Prostate gland (tissue), 2 donors: ENCODE results near the gene ARHGAP6. TPM values are rescaled to one million over a fixed set of nuclear protein-coding genes. Genes with fewer than 3 reads are reported as not detected.

Experiments used
- DNase-seq: peaks from one replicate; pipeline ENCODE4 v3.0.0-alpha.2; 2019; ENCODE audit warnings: low spot score
- H3K27ac ChIP-seq, 2 donors: fragments of 200-600 bp; sonication (generic); 2 replicates each; pipeline ENCODE4 v1.5.1; 2017 to 2019
- H3K27me3 ChIP-seq: fragments of 200-600 bp; sonication (generic); replicated peaks from 2 replicates; pipeline ENCODE4 v1.5.1; 2019; ENCODE audit not compliant: insufficient read depth
- H3K36me3 ChIP-seq, 2 donors: fragments of 200-600 bp; sonication (generic); 1 replicate in 1 of 2; 2 replicates in 1 of 2; pipeline versions ENCODE4 v1.5.1 to v1.8.1; 2017 to 2019
- H3K4me1 ChIP-seq: fragments of 200-600 bp; sonication (generic); replicated peaks from 2 replicates; pipeline ENCODE4 v1.5.1; 2019
- H3K4me3 ChIP-seq, 2 donors: fragments of 200-600 bp; sonication (generic); 2 replicates each; pipeline ENCODE4 v1.5.1; 2017 to 2019
- H3K9me3 ChIP-seq: fragments of 200-600 bp; sonication (generic); 2 replicates; pipeline ENCODE4 v1.5.1; 2017
- POLR2A ChIP-seq: fragments of 450-650 bp; IDR thresholded peaks from one replicate; pipeline ENCODE4 v1.6.1; 2016; ENCODE audit warnings: antibody characterized with exemption, mild to moderate bottlenecking
- POLR2AphosphoS5 ChIP-seq: sonication (generic); formaldehyde crosslinking; IDR thresholded peaks from one replicate; pipeline ENCODE4 v1.6.1; 2017; ENCODE audit warnings: antibody characterized with exemption
- WGBS: methylation state at CpG from one replicate; pipeline ENCODE4 v1.1.5; 2018; 5-methylcytosine and 5-hydroxymethylcytosine counted together
- intact Hi-C: fragments of 100-400 bp; cut with DNase I; formaldehyde crosslinking; loops from one replicate; pipeline ENCODE4 v1.14.2; 2022
- total RNA-seq, 2 donors: library from RNA; depleted of rRNA; stranded (reverse); fragments of >200 nt; gene quantifications; one replicate each; pipeline ENCODE4 v1.1.0, GENCODE V29; 2016
- TF ChIP-seq, protein P1 (sequence below), 4 experiments: fragments of 200-600 bp in 2 of 4; fragments of 450-650 bp in 2 of 4; sonication (generic) in 2 of 4; IDR thresholded peaks; 1 replicate in 3 of 4; 2 replicates in 1 of 4; pipeline ENCODE4 v1.5.1; 2016 to 2019; ENCODE audit warnings: antibody characterized with exemption in 4 of 4, mild to moderate bottlenecking in 2 of 4, moderate library complexity in 2 of 4

Gene ARHGAP6
- total RNA-seq, 2 donors from 2014 or later: 72.6 to 73.7 TPM

- Histone ChIP-seq H3K4me3 (no peak overlapping the region), H3K27me3 (no peaks in the 10 kb centered on the region), H3K4me1 (no peaks in the 10 kb centered on the region), H3K27ac (no peak overlapping the region), H3K36me3 (no peaks in the 10 kb centered on the region), H3K9me3 (no peaks in the 10 kb centered on the region)
- WGBS: 84% methylated on average over 4 of the region's 4 CpGs
- no peak for TF ChIP-seq POLR2A
- no peak for TF ChIP-seq POLR2AphosphoS5
- TF ChIP-seq, protein P1, sequence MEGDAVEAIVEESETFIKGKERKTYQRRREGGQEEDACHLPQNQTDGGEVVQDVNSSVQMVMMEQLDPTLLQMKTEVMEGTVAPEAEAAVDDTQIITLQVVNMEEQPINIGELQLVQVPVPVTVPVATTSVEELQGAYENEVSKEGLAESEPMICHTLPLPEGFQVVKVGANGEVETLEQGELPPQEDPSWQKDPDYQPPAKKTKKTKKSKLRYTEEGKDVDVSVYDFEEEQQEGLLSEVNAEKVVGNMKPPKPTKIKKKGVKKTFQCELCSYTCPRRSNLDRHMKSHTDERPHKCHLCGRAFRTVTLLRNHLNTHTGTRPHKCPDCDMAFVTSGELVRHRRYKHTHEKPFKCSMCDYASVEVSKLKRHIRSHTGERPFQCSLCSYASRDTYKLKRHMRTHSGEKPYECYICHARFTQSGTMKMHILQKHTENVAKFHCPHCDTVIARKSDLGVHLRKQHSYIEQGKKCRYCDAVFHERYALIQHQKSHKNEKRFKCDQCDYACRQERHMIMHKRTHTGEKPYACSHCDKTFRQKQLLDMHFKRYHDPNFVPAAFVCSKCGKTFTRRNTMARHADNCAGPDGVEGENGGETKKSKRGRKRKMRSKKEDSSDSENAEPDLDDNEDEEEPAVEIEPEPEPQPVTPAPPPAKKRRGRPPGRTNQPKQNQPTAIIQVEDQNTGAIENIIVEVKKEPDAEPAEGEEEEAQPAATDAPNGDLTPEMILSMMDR (IDR thresholded peaks at IDR 0.05): no peak
- DNase-seq: no peak
- intact Hi-C loops: no loop called here
Measured at GRCh38 chrX:11171956-11172355, 493.8 kb downstream of the ARHGAP6 start.

DNA sequence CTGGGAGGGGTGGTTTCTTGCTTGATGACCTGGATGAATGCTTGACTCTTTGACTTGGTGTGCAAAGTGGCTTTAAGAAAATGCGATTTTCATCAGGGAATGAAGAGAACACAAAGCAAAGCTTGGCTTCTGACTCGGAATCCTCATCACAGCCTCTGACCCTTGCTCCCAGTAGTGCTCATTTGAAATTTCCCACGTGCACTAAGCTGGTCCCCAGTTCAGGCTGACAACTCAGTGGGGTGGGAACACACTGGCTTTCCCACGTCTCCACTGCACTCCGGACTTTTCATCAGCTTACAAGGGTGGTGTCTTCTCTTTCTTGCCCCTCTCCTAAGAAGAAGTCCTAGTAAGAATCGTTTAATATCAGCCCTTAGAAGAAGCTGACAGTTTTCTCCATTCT lies 501.3 kb downstream of the ARHGAP6 start:
- Histone ChIP-seq H3K27ac (no peak overlapping the region), H3K27me3 (no peaks in the 10 kb centered on the region), H3K4me1 (no peaks in the 10 kb centered on the region), H3K36me3 (no peaks in the 10 kb centered on the region), H3K9me3 (no peaks in the 10 kb centered on the region), H3K4me3 (no peak overlapping the region)
- intact Hi-C loops: loop anchor here (10.0 kb wide), 1 partner anchor 80 kb away; no protein-coding TSS in a partner anchor
- WGBS: 87% methylated on average over 6 of the region's 6 CpGs
- no peak for DNase-seq
- TF ChIP-seq POLR2AphosphoS5: no peak
- no peak for TF ChIP-seq POLR2A

DNA sequence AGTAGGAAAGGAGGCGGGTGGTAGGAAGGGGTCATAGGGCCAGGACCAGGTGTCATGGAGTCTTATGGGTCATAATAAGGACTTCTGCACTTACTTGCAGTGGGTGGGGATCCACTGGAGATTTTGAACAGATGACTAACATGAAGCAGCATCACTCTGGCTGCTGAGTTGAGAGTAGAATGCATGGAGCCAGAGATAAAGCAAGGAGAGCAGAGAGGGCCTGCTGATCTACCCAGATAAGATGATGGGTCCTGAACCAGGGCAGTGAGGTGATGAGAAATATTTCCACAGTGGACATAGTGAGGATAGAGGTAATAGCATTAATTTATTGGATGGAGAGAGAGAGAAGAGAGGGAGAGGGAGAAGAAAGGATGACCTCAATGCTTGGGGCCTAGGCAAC lies 506.6 kb downstream of the ARHGAP6 start:
- intact Hi-C loops: no loop called here
- 93% methylated on average over 1 of the region's 1 CpG for WGBS
- TF ChIP-seq POLR2AphosphoS5: no peak
- TF ChIP-seq, protein P1 (IDR thresholded peaks at IDR 0.05): no peak
- no peak for TF ChIP-seq POLR2A
- Histone ChIP-seq H3K4me1 (no peaks in the 10 kb centered on the region), H3K4me3 (no peak overlapping the region), H3K27me3 (no peaks in the 10 kb centered on the region), H3K36me3 (no peaks in the 10 kb centered on the region), H3K9me3 (no peaks in the 10 kb centered on the region), H3K27ac (no peak overlapping the region)
- no peak for DNase-seq

DNA sequence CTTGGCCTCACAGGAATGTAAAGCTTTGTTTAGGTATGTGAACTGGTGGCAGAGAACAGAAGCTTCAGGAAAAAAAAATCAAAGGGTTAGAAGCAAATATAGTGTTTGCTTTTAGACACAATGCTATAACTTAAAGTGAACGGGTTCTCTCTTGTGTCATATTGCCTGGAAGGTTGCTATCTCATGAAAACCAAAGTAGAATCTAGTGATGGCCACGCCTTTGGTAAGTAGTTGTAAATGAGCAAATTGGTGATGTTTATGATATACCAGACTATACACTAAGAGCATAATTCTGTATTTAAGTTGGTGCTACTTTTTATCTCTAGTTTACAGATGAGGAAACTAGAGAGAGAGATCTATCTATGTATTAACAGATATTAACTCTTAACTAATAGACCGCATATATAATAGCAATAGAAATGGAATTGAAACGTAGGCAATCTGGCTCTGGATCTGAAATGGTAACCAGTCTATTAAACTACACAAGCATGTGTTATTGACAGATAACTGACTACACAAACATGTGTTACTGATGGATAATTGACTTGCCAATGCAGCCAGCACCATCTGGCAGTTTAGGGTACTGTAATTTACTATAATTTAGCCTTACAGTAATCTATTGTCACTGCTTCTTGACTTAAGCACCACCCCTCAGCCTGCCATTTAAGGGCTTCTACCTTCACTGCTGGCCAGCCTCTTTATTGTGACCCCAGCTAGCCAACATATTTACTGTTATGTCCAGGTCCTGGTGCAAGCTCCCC lies 513.7 kb downstream of the ARHGAP6 start:
- no peak for DNase-seq

GRCh38 chrX:11148401-11148800 lies 517.3 kb downstream of the ARHGAP6 start:
- no peaks in the 10 kb centered on the region for H3K27me3 ChIP-seq
- no peaks in the 10 kb centered on the region for H3K36me3 ChIP-seq
- H3K9me3 ChIP-seq: no peaks in the 10 kb centered on the region
- intact Hi-C loops: loop anchor here (10.0 kb wide), 1 partner anchor 226 kb away; no protein-coding TSS in a partner anchor
- H3K4me1 ChIP-seq: no peaks in the 10 kb centered on the region
- DNase-seq: no peak
- H3K4me3 ChIP-seq: no peak overlapping the region
- TF ChIP-seq, protein P1 (IDR thresholded peaks at IDR 0.05): no peak
- TF ChIP-seq POLR2A: no peak
- TF ChIP-seq POLR2AphosphoS5: no peak
- 100% methylated on average over 7 of the region's 7 CpGs for WGBS
- H3K27ac ChIP-seq: no peak overlapping the region

More for the DNA sequence above, 513.7 kb downstream of the ARHGAP6 start:
- Histone ChIP-seq H3K27me3 (no peaks in the 10 kb centered on the region), H3K4me3 (no peak overlapping the region), H3K36me3 (no peaks in the 10 kb centered on the region), H3K4me1 (no peaks in the 10 kb centered on the region), H3K27ac (no peak overlapping the region), H3K9me3 (no peaks in the 10 kb centered on the region)
- intact Hi-C loops: no loop called here
- TF ChIP-seq, protein P1 (IDR thresholded peaks at IDR 0.05): no peak
- TF ChIP-seq POLR2AphosphoS5 (no peak), POLR2A (no peak)
- 62% methylated on average over 4 of the region's 4 CpGs for WGBS
